Hepatocyte (in vitro differentiated cells): Measurements from ENCODE around the gene FGGY.

ENCODE experiments used
- EZH2 ChIP-seq: fragments of 200-600 bp; sonication (generic); IDR thresholded peaks from 2 replicates; pipeline ENCODE4 v1.6.1; 2016; ENCODE audit warnings: antibody characterized with exemption, mild to moderate bottlenecking, borderline replicate concordance
- EZH2phosphoT487 ChIP-seq: fragments of 200-600 bp; sonication (generic); IDR thresholded peaks from one replicate; pipeline ENCODE4 v1.6.1; 2018; ENCODE audit warnings: antibody characterized with exemption, mild to moderate bottlenecking, low read depth, moderate library complexity; ENCODE audit not compliant: unreplicated experiment, severe bottlenecking
- TF ChIP-seq, protein P1 (sequence below): fragments of 200-600 bp; sonication (generic); IDR thresholded peaks from 2 replicates; pipeline ENCODE4 v1.5.1; 2016; ENCODE audit warnings: antibody characterized with exemption, mild to moderate bottlenecking; ENCODE audit not compliant: poor library complexity

DNA sequence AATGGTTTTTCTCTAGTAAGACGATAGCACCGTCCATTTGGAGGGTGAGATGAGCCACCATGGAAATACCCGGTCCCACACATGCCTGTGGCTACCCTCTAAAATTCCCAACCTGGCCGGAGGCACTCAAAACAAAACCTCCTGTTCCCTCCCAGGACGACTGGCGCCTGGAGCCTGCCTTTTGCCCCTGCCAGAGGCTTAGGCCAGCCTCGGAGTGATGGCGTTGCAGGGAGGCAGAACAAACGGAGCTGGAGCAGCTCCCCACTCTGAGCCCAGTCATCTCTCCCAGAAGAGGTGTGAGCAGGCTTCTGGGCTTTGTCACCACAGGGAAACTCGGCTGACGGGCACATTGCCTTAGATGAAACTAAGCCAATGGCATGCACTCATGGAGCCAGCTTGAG lies 304.1 kb downstream of the FGGY start:
- TF ChIP-seq, protein P1, sequence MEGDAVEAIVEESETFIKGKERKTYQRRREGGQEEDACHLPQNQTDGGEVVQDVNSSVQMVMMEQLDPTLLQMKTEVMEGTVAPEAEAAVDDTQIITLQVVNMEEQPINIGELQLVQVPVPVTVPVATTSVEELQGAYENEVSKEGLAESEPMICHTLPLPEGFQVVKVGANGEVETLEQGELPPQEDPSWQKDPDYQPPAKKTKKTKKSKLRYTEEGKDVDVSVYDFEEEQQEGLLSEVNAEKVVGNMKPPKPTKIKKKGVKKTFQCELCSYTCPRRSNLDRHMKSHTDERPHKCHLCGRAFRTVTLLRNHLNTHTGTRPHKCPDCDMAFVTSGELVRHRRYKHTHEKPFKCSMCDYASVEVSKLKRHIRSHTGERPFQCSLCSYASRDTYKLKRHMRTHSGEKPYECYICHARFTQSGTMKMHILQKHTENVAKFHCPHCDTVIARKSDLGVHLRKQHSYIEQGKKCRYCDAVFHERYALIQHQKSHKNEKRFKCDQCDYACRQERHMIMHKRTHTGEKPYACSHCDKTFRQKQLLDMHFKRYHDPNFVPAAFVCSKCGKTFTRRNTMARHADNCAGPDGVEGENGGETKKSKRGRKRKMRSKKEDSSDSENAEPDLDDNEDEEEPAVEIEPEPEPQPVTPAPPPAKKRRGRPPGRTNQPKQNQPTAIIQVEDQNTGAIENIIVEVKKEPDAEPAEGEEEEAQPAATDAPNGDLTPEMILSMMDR: no peak
- TF ChIP-seq EZH2phosphoT487: no peak
- TF ChIP-seq EZH2: no peak
